SH-SY5Y (cell line): ENCODE measurements around the gene FIZ1.

Source experiments
- GATA2 ChIP-seq: IDR thresholded peaks from 2 replicates; pipeline ENCODE4 v1.6.1; 2011; ENCODE audit warnings: mild to moderate bottlenecking, low read depth, low read length
- GATA3 ChIP-seq: IDR thresholded peaks from 2 replicates; pipeline ENCODE4 v1.6.1; 2011; ENCODE audit warnings: low read depth, mild to moderate bottlenecking, low read length, moderate library complexity

Gene FIZ1

GRCh38 chr19:55554302-55554701 is 45.0 kb downstream of the FIZ1 start:
- no peak for TF ChIP-seq GATA2
- no peak for TF ChIP-seq GATA3

GRCh38 chr19:55553217-55554182 is 45.8 kb downstream of the FIZ1 start:
- TF ChIP-seq GATA2 (no peak), GATA3 (no peak)

- TF ChIP-seq GATA3 = no peak
- no peak for TF ChIP-seq GATA2
These were observed 46.7 kb downstream of the FIZ1 start for GRCh38 chr19:55552620-55553019.

GRCh38 chr19:55552206-55552605 is 47.1 kb downstream of the FIZ1 start:
- TF ChIP-seq GATA3 (no peak), GATA2 (no peak)

GRCh38 chr19:55550321-55550650 is 49.0 kb downstream of the FIZ1 start:
- TF ChIP-seq GATA3 = no peak
- TF ChIP-seq GATA2 = no peak

- TF ChIP-seq GATA3 (no peak), GATA2 (no peak)
These were observed 49.6 kb downstream of the FIZ1 start for GRCh38 chr19:55549500-55550320.

- TF ChIP-seq GATA3 (no peak), GATA2 (no peak)
These were observed 52.3 kb downstream of the FIZ1 start for GRCh38 chr19:55546822-55547614.

GRCh38 chr19:55546011-55546410 is 53.3 kb downstream of the FIZ1 start:
- TF ChIP-seq GATA3 = no peak

- no peak for TF ChIP-seq GATA2
- no peak for TF ChIP-seq GATA3
These were observed 53.9 kb downstream of the FIZ1 start, which contains the start of gene SBK3 for GRCh38 chr19:55545443-55545842. Gene SBK3 (minus strand): TSS chr19:55545543. CDS start chr19:55545543, 0 bp downstream.

- no peak for TF ChIP-seq GATA3
These were observed 54.4 kb downstream of the FIZ1 start for GRCh38 chr19:55544776-55545439.

GRCh38 chr19:55544014-55544413 is 55.3 kb downstream of the FIZ1 start:
- no peak for TF ChIP-seq GATA2
- TF ChIP-seq GATA3 = no peak

GRCh38 chr19:55543567-55543966 is 55.8 kb downstream of the FIZ1 start:
- TF ChIP-seq GATA3 (no peak), GATA2 (no peak)

- TF ChIP-seq GATA2 (no peak), GATA3 (no peak)
These were observed 56.9 kb downstream of the FIZ1 start for GRCh38 chr19:55542292-55542855.
